MM.1S (cell line): ENCODE measurements around the gene TFEB.

Experiments used
- CTCF ChIP-seq: fragments of 300-600 bp; sonication (generic); IDR thresholded peaks from 2 replicates; pipeline ENCODE4 v1.5.1; 2016; ENCODE audit warnings: antibody characterized with exemption, low read length, mixed read lengths
- EZH2 ChIP-seq: fragments of 300-600 bp; sonication (generic); optimal IDR thresholded peaks from 2 replicates; pipeline ENCODE3; 2017; ENCODE audit warnings: low read depth, mild to moderate bottlenecking, antibody characterized with exemption, low read length, mixed read lengths
- EZH2phosphoT487 ChIP-seq: fragments of 300-600 bp; sonication (generic); IDR thresholded peaks from 2 replicates; pipeline ENCODE4 v1.6.1; 2018; ENCODE audit warnings: antibody characterized with exemption, low read length

DNA sequence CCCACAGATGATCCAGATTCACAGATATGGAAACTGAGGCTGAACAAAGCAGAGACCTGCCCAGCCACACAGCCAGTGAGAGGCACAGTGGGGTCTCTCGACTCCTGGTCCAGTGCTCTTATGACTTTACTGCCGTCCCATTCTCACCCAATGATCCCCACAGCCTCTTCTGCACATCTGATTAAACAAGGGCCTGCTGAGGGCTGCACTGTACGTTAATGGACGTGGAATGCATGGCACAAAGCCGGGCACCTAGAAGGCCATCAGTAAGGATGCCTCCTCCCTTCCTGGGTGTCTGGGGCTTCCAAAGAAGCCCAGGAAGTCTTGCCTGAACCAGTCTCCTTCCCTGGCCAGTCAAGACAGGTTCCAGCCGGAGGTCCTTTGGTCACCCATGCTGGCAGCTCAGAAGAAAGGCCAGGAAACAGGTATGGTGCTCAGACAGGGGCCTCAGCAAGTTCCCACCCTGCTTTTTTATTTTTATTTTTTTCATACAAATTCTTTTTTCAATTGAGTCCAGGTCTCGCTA, 3.8 kb downstream of the TFEB start:
- TF ChIP-seq CTCF = no peak
- TF ChIP-seq EZH2 = no peak
- no peak for TF ChIP-seq EZH2phosphoT487
